BJ (cell line): ENCODE measurements around the gene ZMAT5. TPM values are rescaled to one million over a fixed set of nuclear protein-coding genes. Genes with fewer than 3 reads are reported as not detected.

Source experiments
- CTCF ChIA-PET: fragments of 350-600 bp; formaldehyde crosslinking; extraction: SDS; loops from one replicate; lab custom pipeline; 2021; ENCODE audit warnings: antibody characterized with exemption, inconsistent platforms; lab: Yijun Ruan, JAX
- POLR2A ChIA-PET: fragments of 300-600 bp; sonication (Branson Sonifier 250); formaldehyde crosslinking; extraction: SDS; loops from one replicate; lab custom pipeline; 2021; ENCODE audit warnings: antibody characterized with exemption; lab: Charles Lee
- DNase-seq: peaks from one replicate; pipeline ENCODE4 v3.0.0-alpha.2; 2011; ENCODE audit warnings: low read depth
- H3K27me3 ChIP-seq: 2 replicates; pipeline ENCODE4 v1.6.0; 2011; ENCODE audit warnings: low read length; ENCODE audit not compliant: control insufficient read depth, insufficient read depth
- H3K36me3 ChIP-seq: 2 replicates; pipeline ENCODE4 v1.5.1; 2011; ENCODE audit warnings: low read length; ENCODE audit not compliant: control insufficient read depth, insufficient read depth
- H3K4me3 ChIP-seq: 2 replicates; pipeline ENCODE4 v1.5.1; 2011; ENCODE audit warnings: low read depth, mild to moderate bottlenecking, control low read depth, low read length
- polyA plus RNA-seq: library from polyadenylated mRNA; depleted of rRNA; stranded (reverse); fragments of >200 nt; gene quantifications from 2 replicates; pipeline ENCODE4 v1.2.3, GENCODE V29; 2011
- TF ChIP-seq, protein P1 (sequence below): IDR thresholded peaks from 2 replicates; pipeline ENCODE4 v1.5.1; 2011; ENCODE audit warnings: low read depth, mild to moderate bottlenecking, control low read depth, inconsistent platforms, low read length, moderate library complexity; ENCODE audit not compliant: insufficient read depth

ZMAT5 gene
- polyA plus RNA-seq, 1 experiment, result 29.0 TPM

DNA sequence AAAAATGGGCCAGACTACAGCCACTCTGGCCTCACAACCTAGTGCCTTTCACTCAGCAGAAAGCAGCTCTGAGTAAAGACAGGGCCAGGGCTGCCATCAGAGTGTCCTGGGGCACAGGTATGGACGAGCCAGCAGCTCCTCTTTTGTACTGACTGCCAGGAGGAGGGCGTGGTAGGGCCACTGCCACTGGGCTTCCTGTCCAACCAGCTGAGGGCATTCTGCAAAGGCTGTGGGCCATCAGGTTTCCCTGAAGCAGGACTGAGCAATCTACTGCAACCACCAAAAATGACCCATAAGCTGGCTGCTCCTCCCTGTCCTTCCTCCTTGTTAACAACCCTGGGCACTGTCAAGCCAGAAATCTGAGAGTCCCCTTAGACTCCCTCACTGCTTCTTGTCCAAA lies 38.2 kb upstream of the ZMAT5 start:
- DNase-seq, result no peak
- Histone ChIP-seq H3K36me3 (peaks cover 44% of the 10 kb centered on the region), H3K4me3 (no peak overlapping the region), H3K27me3 (no peaks in the 10 kb centered on the region)
- TF ChIP-seq, protein P1, sequence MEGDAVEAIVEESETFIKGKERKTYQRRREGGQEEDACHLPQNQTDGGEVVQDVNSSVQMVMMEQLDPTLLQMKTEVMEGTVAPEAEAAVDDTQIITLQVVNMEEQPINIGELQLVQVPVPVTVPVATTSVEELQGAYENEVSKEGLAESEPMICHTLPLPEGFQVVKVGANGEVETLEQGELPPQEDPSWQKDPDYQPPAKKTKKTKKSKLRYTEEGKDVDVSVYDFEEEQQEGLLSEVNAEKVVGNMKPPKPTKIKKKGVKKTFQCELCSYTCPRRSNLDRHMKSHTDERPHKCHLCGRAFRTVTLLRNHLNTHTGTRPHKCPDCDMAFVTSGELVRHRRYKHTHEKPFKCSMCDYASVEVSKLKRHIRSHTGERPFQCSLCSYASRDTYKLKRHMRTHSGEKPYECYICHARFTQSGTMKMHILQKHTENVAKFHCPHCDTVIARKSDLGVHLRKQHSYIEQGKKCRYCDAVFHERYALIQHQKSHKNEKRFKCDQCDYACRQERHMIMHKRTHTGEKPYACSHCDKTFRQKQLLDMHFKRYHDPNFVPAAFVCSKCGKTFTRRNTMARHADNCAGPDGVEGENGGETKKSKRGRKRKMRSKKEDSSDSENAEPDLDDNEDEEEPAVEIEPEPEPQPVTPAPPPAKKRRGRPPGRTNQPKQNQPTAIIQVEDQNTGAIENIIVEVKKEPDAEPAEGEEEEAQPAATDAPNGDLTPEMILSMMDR, result no peak
- CTCF ChIA-PET, result no interaction called here
- POLR2A ChIA-PET, result no interaction called here

DNA sequence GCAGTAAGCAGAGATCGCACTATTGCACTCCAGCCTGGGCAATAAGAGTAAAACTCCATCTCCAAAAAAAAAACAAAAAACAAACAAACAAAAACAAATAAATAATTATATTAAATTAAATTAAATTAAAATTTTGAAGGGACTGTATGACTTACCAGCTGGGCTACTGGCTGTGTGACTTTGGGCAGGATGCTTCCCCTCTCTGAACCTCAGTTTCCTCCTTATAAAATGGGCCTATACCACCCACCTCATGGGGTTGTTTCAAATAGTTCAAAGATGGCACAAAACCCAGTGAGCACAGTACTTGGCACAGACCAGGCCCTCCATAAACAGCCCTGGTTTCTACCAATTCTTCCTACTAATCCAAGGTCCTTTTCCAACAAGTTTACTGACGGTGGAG lies 36.4 kb upstream of the ZMAT5 start:
- DNase-seq, result no peak
- ChIA-PET POLR2A (no interaction called here), CTCF (no interaction called here)
- TF ChIP-seq, protein P1, result no peak
- Histone ChIP-seq H3K4me3 (no peak overlapping the region), H3K27me3 (no peaks in the 10 kb centered on the region), H3K36me3 (peaks cover 40% of the 10 kb centered on the region)

DNA sequence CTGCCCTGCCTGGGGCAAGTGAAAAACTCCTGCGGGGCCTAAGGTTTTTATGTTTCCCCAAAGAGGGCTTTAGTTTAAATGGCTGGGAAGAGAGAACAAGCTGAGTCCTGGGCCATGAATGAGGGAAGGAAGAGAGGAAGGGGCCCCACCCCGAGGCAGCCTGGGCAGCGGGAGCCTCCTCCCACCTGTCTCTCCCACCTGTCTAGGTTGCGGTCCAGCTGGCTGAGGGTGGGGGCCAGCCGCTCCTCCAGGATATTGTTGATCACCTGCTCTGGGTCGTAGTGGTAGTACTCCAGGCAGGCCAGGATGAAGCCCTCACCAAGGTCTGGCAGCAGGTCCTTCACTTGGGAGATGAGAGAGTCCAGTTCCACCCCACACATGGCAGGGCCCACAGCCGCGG lies 35.0 kb upstream of the ZMAT5 start:
- Histone ChIP-seq H3K4me3 (no peak overlapping the region), H3K27me3 (no peaks in the 10 kb centered on the region), H3K36me3 (peaks cover 40% of the 10 kb centered on the region)
- ChIA-PET CTCF (interaction anchor here (0.6 kb wide), 1 partner anchor 27 kb away, joined by 3 read pairs; no protein-coding TSS in a partner anchor), POLR2A (no interaction called here)
- no peak for DNase-seq
- TF ChIP-seq, protein P1, result no peak

DNA sequence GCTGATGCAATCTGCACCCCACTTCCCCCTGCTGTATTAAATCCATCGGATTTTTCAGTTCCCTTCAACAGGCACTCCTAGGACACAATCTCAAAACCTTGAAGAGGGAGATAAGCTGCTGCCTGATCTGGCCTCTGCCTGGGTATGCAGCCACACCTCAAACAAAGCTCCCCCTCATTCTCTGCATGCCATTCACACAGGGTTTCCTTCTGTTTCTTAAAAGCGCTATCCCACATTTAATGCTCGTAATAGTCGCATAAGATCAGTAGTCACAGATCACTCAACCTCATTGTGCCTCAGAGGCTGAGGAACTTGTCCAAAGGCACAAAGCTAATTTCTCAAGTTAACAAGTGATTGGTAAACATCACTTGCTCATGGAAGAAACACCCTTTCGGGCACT lies 34.3 kb upstream of the ZMAT5 start:
- CTCF ChIA-PET, result interaction anchor here (0.6 to 1.3 kb wide), 3 partner anchors 16 to 28 kb away, joined by 3 to 4 read pairs (median 3); no protein-coding TSS in a partner anchor
- no peak for DNase-seq
- Histone ChIP-seq H3K27me3 (no peaks in the 10 kb centered on the region), H3K36me3 (peaks cover 36% of the 10 kb centered on the region), H3K4me3 (no peak overlapping the region)
- TF ChIP-seq, protein P1, result no peak
- POLR2A ChIA-PET, result no interaction called here

DNA sequence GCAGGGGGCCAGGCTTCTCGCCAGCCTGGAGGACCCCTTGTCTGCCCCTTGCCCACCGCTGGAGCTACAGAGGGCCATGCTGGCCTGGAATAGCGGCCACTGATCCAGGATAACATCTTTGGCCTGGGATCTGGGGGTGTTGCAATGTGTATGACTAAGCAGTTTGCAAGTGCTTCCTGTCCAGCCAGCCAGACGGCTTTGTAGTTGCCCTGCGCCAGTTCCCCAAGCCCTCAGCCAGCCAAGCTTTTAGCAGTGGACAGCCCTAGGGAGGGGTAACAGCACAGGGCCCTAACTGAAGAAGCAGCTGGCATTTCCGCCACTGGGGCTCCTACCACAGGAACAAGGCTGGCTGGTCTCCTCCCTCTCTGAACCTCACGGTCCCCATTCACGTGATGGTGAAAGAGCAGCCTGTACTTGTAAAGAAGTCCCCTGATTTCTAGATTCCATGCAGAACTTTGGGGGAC lies 32.4 kb upstream of the ZMAT5 start:
- POLR2A ChIA-PET, result no interaction called here
- peak; percentile 68 for DNase-seq
- no peak overlapping the region for H3K4me3 ChIP-seq
- TF ChIP-seq, protein P1, result peak; percentile 27
- H3K27me3 ChIP-seq, result no peaks in the 10 kb centered on the region
- CTCF ChIA-PET, result interaction anchor here (0.9 to 1.6 kb wide), 4 partner anchors 17 to 206 kb away, joined by 3 to 5 read pairs (median 4); no protein-coding TSS in a partner anchor
- H3K36me3 ChIP-seq, result peaks cover 23% of the 10 kb centered on the region
